Left lung (tissue), 10 donors: Measurements from ENCODE around the gene BEX2. TPM values are rescaled to one million over a fixed set of nuclear protein-coding genes. Genes with fewer than 3 reads are reported as not detected.

ENCODE experiments used
- ATAC-seq: fragments of 200-7000 bp; cut with Tn5 transposase; one replicate; pipeline ENCODE4 v1.9.1; 2020; ENCODE audit warnings: moderate library complexity
- DNase-seq, 4 donors: peaks; one replicate each; pipeline ENCODE4 v3.0.0-alpha.2; 2013 to 2020
- H3K27ac ChIP-seq, 2 donors: fragments of 200-600 bp; sonication (generic) in 1 of 2; one replicate each; pipeline versions ENCODE4 v1.5.0 to v1.8.0; 2020 to 2021
- H3K27me3 ChIP-seq, 2 donors: fragments of 200-600 bp; sonication (generic) in 1 of 2; one replicate each; pipeline versions ENCODE4 v1.5.0 to v1.8.0; 2020 to 2021
- H3K36me3 ChIP-seq, 2 donors: fragments of 200-600 bp; sonication (generic) in 1 of 2; one replicate each; pipeline versions ENCODE4 v1.5.0 to v1.8.0; 2020 to 2021
- H3K4me1 ChIP-seq, 2 donors: fragments of 200-600 bp; one replicate each; pipeline ENCODE4 v1.8.0; 2021
- H3K4me3 ChIP-seq, 2 donors: fragments of 200-600 bp; sonication (generic) in 1 of 2; one replicate each; pipeline versions ENCODE4 v1.5.0 to v1.8.0; 2020 to 2021; ENCODE audit warnings: mild to moderate bottlenecking in 1 of 2
- H3K9me3 ChIP-seq, 2 donors: fragments of 200-600 bp; sonication (generic) in 1 of 2; one replicate each; pipeline versions ENCODE4 v1.5.0 to v1.8.0; 2020 to 2021
- CTCF ChIP-seq, 2 donors: fragments of 200-600 bp; sonication (generic) in 1 of 2; IDR thresholded peaks; one replicate each; pipeline versions ENCODE4 v1.5.0 to v1.8.0; 2021; ENCODE audit warnings: antibody characterized with exemption in 2 of 2
- intact Hi-C, 2 donors: fragments of 100-400 bp; cut with DNase I; formaldehyde crosslinking; loops; one replicate each; pipeline versions ENCODE4 v1.11.2 to v1.14.2; 2022
- polyA plus RNA-seq, 6 donors: library from polyadenylated mRNA; unstranded; fragments of 120-200 nt; gene quantifications; one replicate each; pipeline ENCODE4 v1.2.1, GENCODE V29; 2013; ENCODE audit not compliant: insufficient read length in 6 of 6
- total RNA-seq, 2 donors: library from RNA; stranded (reverse); fragmentation: NEBNext Ultra II Directional; extraction: Animal tissue kit (Norgen Biotek cat#: 25700); gene quantifications; one replicate each; pipeline ENCODE4 v1.2.1, GENCODE V29; 2021
- donor health status: DM: no; HTN: yes; CAD: no.
- donor health status: DM: no; HTN: no; CAD: no.

Gene BEX2
- total and polyA plus RNA-seq, 8 donors: 9.7 to 38.4 (median 22.4) TPM

- Histone ChIP-seq H3K4me1 (no peaks in the 10 kb centered on the region), H3K27me3 (no peaks in the 10 kb centered on the region), H3K9me3 (no peaks in the 10 kb centered on the region), H3K4me3 (peak overlapping the region; percentile 42 to 53), H3K36me3 (no peaks in the 10 kb centered on the region), H3K27ac (peak overlapping the region; percentile 73 to 91)
- ATAC-seq: peak; percentile 80
- intact Hi-C loops: no loop called here
- peak in 1 of 4 donors; percentile 54 for DNase-seq
- no peak for TF ChIP-seq CTCF (IDR thresholded peaks at IDR 0.05)
These were observed 46.1 kb upstream of the BEX2 start for GRCh38 chrX:103356858-103357257.

GRCh38 chrX:103356130-103356798 is 45.5 kb upstream of the BEX2 start, which contains the start of gene TCEAL9:
Gene TCEAL9, plus strand, starts transcription at chrX:103356506. Its CDS starts 1,179 bp downstream, at chrX:103357685.
- peak; percentile 95 for ATAC-seq
- Histone ChIP-seq H3K9me3 (no peaks in the 10 kb centered on the region), H3K27ac (peak within 1 kb of the TSS; percentile 73 to 91), H3K4me3 (peak within 1 kb of the TSS; percentile 42 to 53), H3K4me1 (no peaks in the 10 kb centered on the region), H3K27me3 (no peaks in the 10 kb centered on the region), H3K36me3 (no peaks in the 10 kb centered on the region)
- TF ChIP-seq CTCF (IDR thresholded peaks at IDR 0.05): no peak
- peak in 3 of 4 donors; percentile 70 to 90 (median 79) for DNase-seq
- intact Hi-C loops: no loop called here

- no peaks in the 10 kb centered on the region for H3K4me1 ChIP-seq
These were observed 37.0 kb upstream of the BEX2 start for GRCh38 chrX:103347682-103348397.

GRCh38 chrX:103344606-103345005 is 33.8 kb upstream of the BEX2 start:
- no peak overlapping the region for H3K4me3 ChIP-seq
- no peaks in the 10 kb centered on the region for H3K36me3 ChIP-seq
- intact Hi-C loops: loop anchor here in 1 of 2 donors (5.0 kb wide), 1 partner anchor 118 kb away; no protein-coding TSS in a partner anchor
- H3K27me3 ChIP-seq: peaks cover 0 to 18% of the 10 kb centered on the region in 2 donors
- DNase-seq (no peak), ATAC-seq (no peak)
- no peaks in the 10 kb centered on the region for H3K4me1 ChIP-seq
- H3K9me3 ChIP-seq: no peaks in the 10 kb centered on the region
- no peak overlapping the region for H3K27ac ChIP-seq
- TF ChIP-seq CTCF (IDR thresholded peaks at IDR 0.05): no peak

More at GRCh38 chrX:103347682-103348397, 37.0 kb upstream of the BEX2 start:
- no peak for DNase-seq
- peaks cover 0 to 18% of the 10 kb centered on the region in 2 donors for H3K27me3 ChIP-seq
- no peaks in the 10 kb centered on the region for H3K9me3 ChIP-seq
- intact Hi-C loops: no loop called here
- no peaks in the 10 kb centered on the region for H3K36me3 ChIP-seq
- H3K27ac ChIP-seq: no peak overlapping the region
- H3K4me3 ChIP-seq: no peak overlapping the region
- no peak for ATAC-seq
- TF ChIP-seq CTCF (IDR thresholded peaks at IDR 0.05): no peak

- H3K27ac ChIP-seq: no peak overlapping the region
- peaks cover 0 to 13% of the 10 kb centered on the region in 2 donors for H3K27me3 ChIP-seq
- DNase-seq (peak in 1 of 4 donors; percentile 38), ATAC-seq (peak; percentile 77)
- intact Hi-C loops: loop anchor here in 1 of 2 donors (5.0 kb wide), 1 partner anchor 119 kb away; no protein-coding TSS in a partner anchor
- H3K4me1 ChIP-seq: no peaks in the 10 kb centered on the region
- H3K36me3 ChIP-seq: no peaks in the 10 kb centered on the region
- H3K4me3 ChIP-seq: no peak overlapping the region
- H3K9me3 ChIP-seq: no peaks in the 10 kb centered on the region
- peak; percentile 50 to 60 for TF ChIP-seq CTCF (IDR thresholded peaks at IDR 0.05)
These were observed 32.3 kb upstream of the BEX2 start for GRCh38 chrX:103343105-103343504.
